ENCODE data around the gene CRYZ. TPM values are rescaled to one million over a fixed set of nuclear protein-coding genes. Genes with fewer than 3 reads are reported as not detected.
A peak's percentile ranks its signal among the peaks of the same experiment; 100 is the strongest.
"Not testable (repeated sequence)": the region's sequence is repeated elsewhere in the genome, so short reads cannot be mapped to it uniquely, and the experiment has no call there.

CRYZ gene
- total RNA-seq, 1 experiment from 2014 or later: 13.3 TPM

- DNase-seq (ENCODE audit: extremely low read depth, low read depth): not testable (repeated sequence)
Measured at GRCh38 chr1:74732071-74732946, 541 bp downstream of the CRYZ start.

GRCh38 chr1:74731399-74732052, 1.3 kb downstream of the CRYZ start:
- DNase-seq (ENCODE audit: extremely low read depth, low read depth): no peak

- DNase-seq (ENCODE audit: extremely low read depth, low read depth): no peak
Measured at GRCh38 chr1:74729741-74730478, 2.9 kb downstream of the CRYZ start.

GRCh38 chr1:74728736-74729135, 4.1 kb downstream of the CRYZ start:
- no peak for DNase-seq (ENCODE audit: extremely low read depth, low read depth)

GRCh38 chr1:74726063-74726462, 6.8 kb downstream of the CRYZ start:
- no peak for DNase-seq (ENCODE audit: extremely low read depth, low read depth)

- no peak for DNase-seq (ENCODE audit: extremely low read depth, low read depth)
Measured at GRCh38 chr1:74717626-74718025, 15.2 kb downstream of the CRYZ start.

- DNase-seq (ENCODE audit: extremely low read depth, low read depth): no peak
Measured at GRCh38 chr1:74716822-74717221, 16.0 kb downstream of the CRYZ start.

- no peak for DNase-seq (ENCODE audit: extremely low read depth, low read depth)
Measured at GRCh38 chr1:74715806-74716205, 17.0 kb downstream of the CRYZ start.

- no peak for DNase-seq (ENCODE audit: extremely low read depth, low read depth)
Measured at GRCh38 chr1:74715236-74715502, 17.7 kb downstream of the CRYZ start.

GRCh38 chr1:74714429-74715235, 18.2 kb downstream of the CRYZ start:
- no peak for DNase-seq (ENCODE audit: extremely low read depth, low read depth)

- no peak for DNase-seq (ENCODE audit: extremely low read depth, low read depth)
Measured at GRCh38 chr1:74713849-74714248, 19.0 kb downstream of the CRYZ start.

- no peak for DNase-seq (ENCODE audit: extremely low read depth, low read depth)
Measured at GRCh38 chr1:74712881-74713280, 20.0 kb downstream of the CRYZ start.

GRCh38 chr1:74703386-74704182, 29.3 kb downstream of the CRYZ start:
- no peak for DNase-seq (ENCODE audit: extremely low read depth, low read depth)

- no peak for DNase-seq (ENCODE audit: extremely low read depth, low read depth)
Measured at GRCh38 chr1:74699331-74699730, 33.5 kb downstream of the CRYZ start.

- DNase-seq (ENCODE audit: extremely low read depth, low read depth): no peak
Measured at GRCh38 chr1:74697832-74698231, 35.0 kb downstream of the CRYZ start.

GRCh38 chr1:74693473-74693872, 39.4 kb downstream of the CRYZ start:
- peak; percentile 50 for DNase-seq (ENCODE audit: extremely low read depth, low read depth)

- no peak for DNase-seq (ENCODE audit: extremely low read depth, low read depth)
Measured at GRCh38 chr1:74690909-74691308, 41.9 kb downstream of the CRYZ start.

GRCh38 chr1:74690364-74690696, 42.5 kb downstream of the CRYZ start:
- DNase-seq (ENCODE audit: extremely low read depth, low read depth): no peak

GRCh38 chr1:74689621-74690363, 43.1 kb downstream of the CRYZ start:
- peak; percentile 50 for DNase-seq (ENCODE audit: extremely low read depth, low read depth)

Measured in NCI-H460 (cell line).